ENCODE measurements around the gene CHRND. TPM values are rescaled to one million over a fixed set of nuclear protein-coding genes. Genes with fewer than 3 reads are reported as not detected.

Gene CHRND
- total and polyA plus RNA-seq, 2 experiments from 2014 or later: 0.10 to 0.11 TPM

DNA sequence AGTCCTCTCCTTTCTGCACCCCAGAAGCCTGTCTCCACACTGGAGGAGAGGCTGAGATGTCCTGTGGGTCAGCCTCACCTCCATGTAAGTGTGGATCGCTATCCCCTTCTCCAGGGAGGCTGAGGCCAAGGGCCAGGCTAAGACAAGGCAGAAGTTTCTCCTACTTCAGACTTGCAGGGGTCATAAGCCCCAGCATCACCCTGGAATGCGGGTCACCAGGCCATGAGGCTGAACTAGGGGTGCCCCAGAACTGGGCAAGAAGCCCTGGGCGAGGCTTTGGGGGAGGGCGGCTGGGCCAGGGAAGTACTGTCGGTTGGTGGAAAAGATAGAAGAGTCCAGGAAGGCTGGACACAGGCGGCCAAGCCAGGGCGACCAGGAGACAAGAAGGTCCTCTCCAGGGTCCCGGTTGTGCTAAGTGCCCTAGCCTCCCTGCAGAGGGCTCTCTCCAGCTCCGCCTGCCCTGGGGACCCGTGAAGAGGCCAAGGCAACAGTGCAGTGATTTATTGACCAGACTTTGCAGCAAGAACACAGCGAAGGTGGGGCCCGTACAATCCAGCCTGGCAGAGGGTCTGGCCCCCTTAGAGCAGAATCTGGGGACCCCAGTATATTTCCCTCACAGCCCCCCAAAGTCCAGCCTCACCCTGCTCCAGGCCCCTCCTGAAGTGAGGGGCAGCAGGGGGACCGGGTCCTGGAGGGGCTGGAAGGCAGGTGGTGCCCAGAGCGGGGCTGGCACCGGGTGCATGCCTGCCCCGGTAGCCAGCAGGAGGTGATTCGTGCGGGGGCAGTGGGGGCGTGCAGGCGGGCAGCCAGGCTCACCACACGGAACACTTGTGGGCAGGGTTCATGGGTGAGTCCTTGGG, 46.4 kb upstream of the CHRND start:
- H3K27ac Mint-ChIP-seq: no peak overlapping the region
- Histone ChIP-seq H3K27me3 (ENCODE audit: insufficient read depth) (peaks cover 14% of the 10 kb centered on the region), H3K4me3 (no peak overlapping the region), H3K79me2 (replicated peaks; ENCODE audit: insufficient read depth) (no peaks in the 10 kb centered on the region), H3F3A (replicated peaks; ENCODE audit: low read depth) (no peaks in the 10 kb centered on the region), H3K4me2 (no peak overlapping the region), H4K20me1 (replicated peaks; ENCODE audit: insufficient read depth) (no peaks in the 10 kb centered on the region), H3K36me3 (ENCODE audit: insufficient read depth) (no peaks in the 10 kb centered on the region), H2AFZ (no peak overlapping the region), H3K4me1 (ENCODE audit: insufficient read depth) (no peaks in the 10 kb centered on the region), H3K27ac (ENCODE audit: low read depth) (no peak overlapping the region), H3K9me2 (ENCODE audit: insufficient read depth) (no peaks in the 10 kb centered on the region)
- ATAC-seq (peak; percentile 42), DNase-seq (ENCODE audit: low spot score) (no peak)
- peaks cover 27% of the 10 kb centered on the region for H3K27me3 Mint-ChIP-seq (ENCODE audit: insufficient read depth, low read depth, poor library complexity)
- peaks cover 5% of the 10 kb centered on the region; the same call in 2 of the 3 replicates for H3K4me1 Mint-ChIP-seq
- H3K36me3 Mint-ChIP-seq (ENCODE audit: low read depth): no peaks in the 10 kb centered on the region
- no peaks in the 10 kb centered on the region for H3K9me3 Mint-ChIP-seq
- TF ChIP-seq, protein P1, sequence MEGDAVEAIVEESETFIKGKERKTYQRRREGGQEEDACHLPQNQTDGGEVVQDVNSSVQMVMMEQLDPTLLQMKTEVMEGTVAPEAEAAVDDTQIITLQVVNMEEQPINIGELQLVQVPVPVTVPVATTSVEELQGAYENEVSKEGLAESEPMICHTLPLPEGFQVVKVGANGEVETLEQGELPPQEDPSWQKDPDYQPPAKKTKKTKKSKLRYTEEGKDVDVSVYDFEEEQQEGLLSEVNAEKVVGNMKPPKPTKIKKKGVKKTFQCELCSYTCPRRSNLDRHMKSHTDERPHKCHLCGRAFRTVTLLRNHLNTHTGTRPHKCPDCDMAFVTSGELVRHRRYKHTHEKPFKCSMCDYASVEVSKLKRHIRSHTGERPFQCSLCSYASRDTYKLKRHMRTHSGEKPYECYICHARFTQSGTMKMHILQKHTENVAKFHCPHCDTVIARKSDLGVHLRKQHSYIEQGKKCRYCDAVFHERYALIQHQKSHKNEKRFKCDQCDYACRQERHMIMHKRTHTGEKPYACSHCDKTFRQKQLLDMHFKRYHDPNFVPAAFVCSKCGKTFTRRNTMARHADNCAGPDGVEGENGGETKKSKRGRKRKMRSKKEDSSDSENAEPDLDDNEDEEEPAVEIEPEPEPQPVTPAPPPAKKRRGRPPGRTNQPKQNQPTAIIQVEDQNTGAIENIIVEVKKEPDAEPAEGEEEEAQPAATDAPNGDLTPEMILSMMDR (conservative IDR thresholded peaks at IDR 0.05; ENCODE audit: low read depth in 2 of 2): peak in 1 of 2 experiments; percentile 45; a peak in 2 of 4 replicates
- TF ChIP-seq ZNF331 (CRISPR knock-in tag; IDR thresholded peaks at IDR 0.05; ENCODE audit: low read depth): no peak
- no peak overlapping the region for H3K4me3 Mint-ChIP-seq

DNA sequence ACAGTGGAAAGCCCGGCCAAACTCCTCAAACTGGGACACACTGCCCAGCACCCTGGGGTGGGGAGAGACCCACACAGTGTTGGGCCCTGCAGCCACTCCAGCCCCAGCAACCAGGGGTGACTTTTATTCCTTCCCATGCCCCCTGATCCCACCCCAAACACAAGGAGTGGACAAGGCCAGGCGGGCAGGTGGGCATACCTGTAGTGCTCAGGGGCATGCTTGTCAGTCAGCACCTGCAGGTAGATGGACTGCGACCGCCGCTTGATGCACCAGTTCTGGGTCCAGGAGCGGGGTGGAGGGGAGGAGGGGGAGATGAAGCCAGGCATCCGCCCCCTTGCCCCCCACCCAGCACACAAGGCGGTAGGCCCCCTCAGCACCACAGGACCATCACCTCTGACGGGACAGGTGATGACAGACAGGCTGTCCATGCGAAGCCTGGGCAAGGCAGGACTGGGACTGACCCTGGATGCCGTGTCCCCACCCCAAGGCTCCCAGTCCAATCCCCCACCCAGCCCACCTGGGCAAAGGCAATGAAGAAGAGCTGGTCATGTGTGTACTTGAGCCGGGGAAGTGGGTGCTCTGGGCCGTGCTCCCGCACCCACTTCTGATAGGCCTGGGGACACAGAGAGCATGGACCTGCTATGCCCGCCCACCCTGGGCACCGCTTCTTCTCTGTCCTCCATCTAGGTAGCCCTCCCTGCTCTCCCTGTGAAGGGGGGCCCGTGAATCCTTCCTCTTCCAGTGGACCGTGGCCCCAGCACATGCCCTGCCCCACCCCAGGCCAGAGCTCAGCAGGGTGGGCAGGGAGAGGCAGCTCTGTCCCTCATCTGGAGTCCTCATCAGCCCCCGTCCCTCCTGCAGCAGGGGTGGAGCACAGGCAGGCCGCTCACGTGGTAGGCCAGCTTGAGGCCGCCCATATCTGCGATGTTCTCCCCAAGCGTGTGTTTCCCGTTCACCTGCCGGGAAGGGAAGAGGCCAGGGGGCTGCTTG, 45.5 kb upstream of the CHRND start:
- no peak overlapping the region for H2AFZ ChIP-seq
- no peak for DNase-seq (ENCODE audit: low spot score)
- no peaks in the 10 kb centered on the region for H3K79me2 ChIP-seq (replicated peaks; ENCODE audit: insufficient read depth)
- no peak overlapping the region for H3K4me3 ChIP-seq
- peaks cover 8% of the 10 kb centered on the region for H3K4me1 Mint-ChIP-seq
- no peaks in the 10 kb centered on the region for H3K36me3 ChIP-seq (ENCODE audit: insufficient read depth)
- no peak overlapping the region for H3K27ac ChIP-seq (ENCODE audit: low read depth)
- no peaks in the 10 kb centered on the region for H3F3A ChIP-seq (replicated peaks; ENCODE audit: low read depth)
- H3K27me3 ChIP-seq (ENCODE audit: insufficient read depth): peaks cover 23% of the 10 kb centered on the region
- H3K4me2 ChIP-seq: no peak overlapping the region
- H4K20me1 ChIP-seq (replicated peaks; ENCODE audit: insufficient read depth): no peaks in the 10 kb centered on the region
- TF ChIP-seq STAT1 (IDR thresholded peaks at IDR 0.05; ENCODE audit: unreplicated experiment): no peak
- TF ChIP-seq, protein P2, sequence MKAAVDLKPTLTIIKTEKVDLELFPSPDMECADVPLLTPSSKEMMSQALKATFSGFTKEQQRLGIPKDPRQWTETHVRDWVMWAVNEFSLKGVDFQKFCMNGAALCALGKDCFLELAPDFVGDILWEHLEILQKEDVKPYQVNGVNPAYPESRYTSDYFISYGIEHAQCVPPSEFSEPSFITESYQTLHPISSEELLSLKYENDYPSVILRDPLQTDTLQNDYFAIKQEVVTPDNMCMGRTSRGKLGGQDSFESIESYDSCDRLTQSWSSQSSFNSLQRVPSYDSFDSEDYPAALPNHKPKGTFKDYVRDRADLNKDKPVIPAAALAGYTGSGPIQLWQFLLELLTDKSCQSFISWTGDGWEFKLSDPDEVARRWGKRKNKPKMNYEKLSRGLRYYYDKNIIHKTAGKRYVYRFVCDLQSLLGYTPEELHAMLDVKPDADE (IDR thresholded peaks at IDR 0.05): no peak
- TF ChIP-seq, protein P3, sequence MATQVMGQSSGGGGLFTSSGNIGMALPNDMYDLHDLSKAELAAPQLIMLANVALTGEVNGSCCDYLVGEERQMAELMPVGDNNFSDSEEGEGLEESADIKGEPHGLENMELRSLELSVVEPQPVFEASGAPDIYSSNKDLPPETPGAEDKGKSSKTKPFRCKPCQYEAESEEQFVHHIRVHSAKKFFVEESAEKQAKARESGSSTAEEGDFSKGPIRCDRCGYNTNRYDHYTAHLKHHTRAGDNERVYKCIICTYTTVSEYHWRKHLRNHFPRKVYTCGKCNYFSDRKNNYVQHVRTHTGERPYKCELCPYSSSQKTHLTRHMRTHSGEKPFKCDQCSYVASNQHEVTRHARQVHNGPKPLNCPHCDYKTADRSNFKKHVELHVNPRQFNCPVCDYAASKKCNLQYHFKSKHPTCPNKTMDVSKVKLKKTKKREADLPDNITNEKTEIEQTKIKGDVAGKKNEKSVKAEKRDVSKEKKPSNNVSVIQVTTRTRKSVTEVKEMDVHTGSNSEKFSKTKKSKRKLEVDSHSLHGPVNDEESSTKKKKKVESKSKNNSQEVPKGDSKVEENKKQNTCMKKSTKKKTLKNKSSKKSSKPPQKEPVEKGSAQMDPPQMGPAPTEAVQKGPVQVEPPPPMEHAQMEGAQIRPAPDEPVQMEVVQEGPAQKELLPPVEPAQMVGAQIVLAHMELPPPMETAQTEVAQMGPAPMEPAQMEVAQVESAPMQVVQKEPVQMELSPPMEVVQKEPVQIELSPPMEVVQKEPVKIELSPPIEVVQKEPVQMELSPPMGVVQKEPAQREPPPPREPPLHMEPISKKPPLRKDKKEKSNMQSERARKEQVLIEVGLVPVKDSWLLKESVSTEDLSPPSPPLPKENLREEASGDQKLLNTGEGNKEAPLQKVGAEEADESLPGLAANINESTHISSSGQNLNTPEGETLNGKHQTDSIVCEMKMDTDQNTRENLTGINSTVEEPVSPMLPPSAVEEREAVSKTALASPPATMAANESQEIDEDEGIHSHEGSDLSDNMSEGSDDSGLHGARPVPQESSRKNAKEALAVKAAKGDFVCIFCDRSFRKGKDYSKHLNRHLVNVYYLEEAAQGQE (IDR thresholded peaks at IDR 0.05; ENCODE audit: unreplicated experiment): no peak
- no peak for TF ChIP-seq EZH2phosphoT487 (IDR thresholded peaks at IDR 0.05; ENCODE audit: unreplicated experiment)
- no peak for TF ChIP-seq EZH2 (IDR thresholded peaks at IDR 0.05; ENCODE audit: low read depth, unreplicated experiment)
- no peak for ATAC-seq
- H3K9me2 ChIP-seq (ENCODE audit: insufficient read depth): no peaks in the 10 kb centered on the region
- H3K4me3 Mint-ChIP-seq: no peak overlapping the region
- H3K27ac Mint-ChIP-seq: no peak overlapping the region
- no peaks in the 10 kb centered on the region for H3K36me3 Mint-ChIP-seq (ENCODE audit: low read depth)
- H3K4me1 ChIP-seq (ENCODE audit: insufficient read depth): no peaks in the 10 kb centered on the region
- H3K27me3 Mint-ChIP-seq (ENCODE audit: insufficient read depth, low read depth, poor library complexity): peaks cover 36% of the 10 kb centered on the region
- H3K9me3 Mint-ChIP-seq: no peaks in the 10 kb centered on the region

Measured in GM23338 (cell line).